ENCODE measurements around the gene CD9.

CD9 gene

GRCh38 chr12:6241495-6241894 lies 41.3 kb downstream of the CD9 start:
- DNase-seq (ENCODE audit: low read depth): no peak

GRCh38 chr12:6249580-6249979 lies 49.4 kb downstream of the CD9 start:
- no peak for DNase-seq (ENCODE audit: low read depth)

- no peak for DNase-seq (ENCODE audit: low read depth)
Measured at GRCh38 chr12:6250343-6250742, 50.1 kb downstream of the CD9 start.

- DNase-seq (ENCODE audit: low read depth): no peak
Measured at GRCh38 chr12:6253278-6253677, 53.1 kb downstream of the CD9 start.

GRCh38 chr12:6254491-6254890 lies 54.3 kb downstream of the CD9 start:
- DNase-seq (ENCODE audit: low read depth): no peak

- DNase-seq (ENCODE audit: low read depth): no peak
Measured at GRCh38 chr12:6257007-6257406, 56.8 kb downstream of the CD9 start.

- no peak for DNase-seq (ENCODE audit: low read depth)
Measured at GRCh38 chr12:6262211-6262610, 62.0 kb downstream of the CD9 start.

- DNase-seq (ENCODE audit: low read depth): no peak
Measured at GRCh38 chr12:6262623-6263022, 62.4 kb downstream of the CD9 start.

GRCh38 chr12:6263931-6264330 lies 63.7 kb downstream of the CD9 start:
- no peak for DNase-seq (ENCODE audit: low read depth)

- no peak for DNase-seq (ENCODE audit: low read depth)
Measured at GRCh38 chr12:6264402-6265037, 64.3 kb downstream of the CD9 start.

- no peak for DNase-seq (ENCODE audit: low read depth)
Measured at GRCh38 chr12:6265038-6265405, 64.8 kb downstream of the CD9 start.

GRCh38 chr12:6266541-6266966 lies 66.4 kb downstream of the CD9 start:
- DNase-seq (ENCODE audit: low read depth): no peak

GRCh38 chr12:6266971-6267721 lies 66.9 kb downstream of the CD9 start:
- DNase-seq (ENCODE audit: low read depth): no peak

- no peak for DNase-seq (ENCODE audit: low read depth)
Measured at GRCh38 chr12:6268484-6269157, 68.4 kb downstream of the CD9 start.

GRCh38 chr12:6269986-6270385 lies 69.8 kb downstream of the CD9 start:
- DNase-seq (ENCODE audit: low read depth): no peak

GRCh38 chr12:6271281-6271680 lies 71.1 kb downstream of the CD9 start:
- DNase-seq (ENCODE audit: low read depth): no peak

GRCh38 chr12:6272300-6273204 lies 72.4 kb downstream of the CD9 start:
- DNase-seq (ENCODE audit: low read depth): no peak

GRCh38 chr12:6273205-6273540 lies 73.0 kb downstream of the CD9 start:
- DNase-seq (ENCODE audit: low read depth): no peak

- DNase-seq (ENCODE audit: low read depth): no peak
Measured at GRCh38 chr12:6273541-6274230, 73.5 kb downstream of the CD9 start.

- DNase-seq (ENCODE audit: low read depth): no peak
Measured at GRCh38 chr12:6274231-6275221, 74.3 kb downstream of the CD9 start.

Measured in stimulated activated CD8-positive, alpha-beta memory T cell treated with anti-CD3 and anti-CD28 coated beads, Interleukin-15, amount 100 ng/mL, for 24 hours (primary cell).